ENCODE data around the gene ARID3A. TPM values are rescaled to one million over a fixed set of nuclear protein-coding genes. Genes with fewer than 3 reads are reported as not detected.

The ARID3A gene
- total RNA-seq, 1 donor from 2014 or later = 106 TPM

DNA sequence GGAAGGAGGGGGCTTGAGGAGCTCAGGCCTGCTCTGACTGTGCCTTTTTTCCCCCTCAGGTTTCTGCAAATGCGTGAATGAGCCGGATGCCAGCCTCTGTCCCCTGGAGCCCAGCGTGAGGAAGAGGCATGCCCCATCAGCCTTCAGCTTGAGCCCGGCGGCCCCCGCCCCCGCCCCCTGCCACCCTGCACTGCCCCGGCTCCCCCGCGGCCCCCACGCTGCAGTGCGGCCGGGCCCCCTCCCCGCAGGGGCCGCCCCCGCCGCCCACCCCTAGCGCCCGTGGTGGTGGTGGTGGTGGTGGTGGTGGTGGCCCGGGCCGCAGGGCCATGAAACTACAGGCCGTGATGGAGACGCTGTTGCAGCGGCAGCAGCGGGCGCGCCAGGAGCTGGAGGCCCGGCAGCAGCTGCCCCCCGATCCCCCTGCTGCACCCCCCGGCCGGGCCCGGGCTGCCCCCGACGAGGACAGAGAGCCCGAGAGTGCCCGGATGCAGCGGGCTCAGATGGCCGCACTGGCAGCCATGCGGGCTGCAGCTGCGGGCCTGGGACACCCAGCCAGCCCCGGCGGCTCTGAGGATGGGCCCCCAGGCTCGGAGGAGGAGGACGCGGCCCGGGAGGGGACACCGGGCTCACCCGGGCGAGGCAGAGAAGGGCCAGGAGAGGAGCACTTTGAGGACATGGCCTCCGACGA lies 3.5 kb downstream of the ARID3A start:
- H3K36me3 Mint-ChIP-seq (ENCODE audit: low read depth, unreplicated experiment) = peaks cover 6% of the 10 kb centered on the region
- H3K9me3 Mint-ChIP-seq (ENCODE audit: unreplicated experiment) = no peaks in the 10 kb centered on the region
- Histone ChIP-seq H3K4me1 (ENCODE audit: insufficient read depth, low read length) (peaks cover 35% of the 10 kb centered on the region), H3K9me3 (ENCODE audit: insufficient read depth, low read depth, low read length) (no peaks in the 10 kb centered on the region), H2AFZ (ENCODE audit: low read depth, low read length) (no peak overlapping the region), H4K20me1 (ENCODE audit: insufficient read depth, low read length) (peaks cover 15% of the 10 kb centered on the region), H3K4me2 (ENCODE audit: low read length) (no peak overlapping the region), H3K27me3 (ENCODE audit: insufficient read depth, low read length) (no peaks in the 10 kb centered on the region), H3K27ac (ENCODE audit: low read depth, low read length) (no peak overlapping the region), H3K79me2 (ENCODE audit: insufficient read depth, low read length) (peaks cover 44% of the 10 kb centered on the region), H3K9ac (ENCODE audit: low read length) (no peak overlapping the region), H3K36me3 (ENCODE audit: insufficient read depth, low read length) (no peaks in the 10 kb centered on the region), H3K4me3 (ENCODE audit: insufficient read depth, low read depth, low read length) (no peak overlapping the region)
- H3K4me1 Mint-ChIP-seq (ENCODE audit: low read depth, unreplicated experiment) = peaks cover 7% of the 10 kb centered on the region
- no peak overlapping the region for H3K4me3 Mint-ChIP-seq (ENCODE audit: unreplicated experiment)
- H3K27ac Mint-ChIP-seq (ENCODE audit: unreplicated experiment) = no peak overlapping the region
- no peaks in the 10 kb centered on the region for H3K27me3 Mint-ChIP-seq (ENCODE audit: low read depth, unreplicated experiment)
- no peak for FAIRE-seq
- DNase-seq (ENCODE audit: low read depth) = no peak
- TF ChIP-seq EZH2 (IDR thresholded peaks at IDR 0.05; ENCODE audit: insufficient read depth, low read length) = no peak
- TF ChIP-seq, protein P1, sequence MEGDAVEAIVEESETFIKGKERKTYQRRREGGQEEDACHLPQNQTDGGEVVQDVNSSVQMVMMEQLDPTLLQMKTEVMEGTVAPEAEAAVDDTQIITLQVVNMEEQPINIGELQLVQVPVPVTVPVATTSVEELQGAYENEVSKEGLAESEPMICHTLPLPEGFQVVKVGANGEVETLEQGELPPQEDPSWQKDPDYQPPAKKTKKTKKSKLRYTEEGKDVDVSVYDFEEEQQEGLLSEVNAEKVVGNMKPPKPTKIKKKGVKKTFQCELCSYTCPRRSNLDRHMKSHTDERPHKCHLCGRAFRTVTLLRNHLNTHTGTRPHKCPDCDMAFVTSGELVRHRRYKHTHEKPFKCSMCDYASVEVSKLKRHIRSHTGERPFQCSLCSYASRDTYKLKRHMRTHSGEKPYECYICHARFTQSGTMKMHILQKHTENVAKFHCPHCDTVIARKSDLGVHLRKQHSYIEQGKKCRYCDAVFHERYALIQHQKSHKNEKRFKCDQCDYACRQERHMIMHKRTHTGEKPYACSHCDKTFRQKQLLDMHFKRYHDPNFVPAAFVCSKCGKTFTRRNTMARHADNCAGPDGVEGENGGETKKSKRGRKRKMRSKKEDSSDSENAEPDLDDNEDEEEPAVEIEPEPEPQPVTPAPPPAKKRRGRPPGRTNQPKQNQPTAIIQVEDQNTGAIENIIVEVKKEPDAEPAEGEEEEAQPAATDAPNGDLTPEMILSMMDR (IDR thresholded peaks at IDR 0.05; ENCODE audit: insufficient read depth, low read depth, low read length) = no peak

DNA sequence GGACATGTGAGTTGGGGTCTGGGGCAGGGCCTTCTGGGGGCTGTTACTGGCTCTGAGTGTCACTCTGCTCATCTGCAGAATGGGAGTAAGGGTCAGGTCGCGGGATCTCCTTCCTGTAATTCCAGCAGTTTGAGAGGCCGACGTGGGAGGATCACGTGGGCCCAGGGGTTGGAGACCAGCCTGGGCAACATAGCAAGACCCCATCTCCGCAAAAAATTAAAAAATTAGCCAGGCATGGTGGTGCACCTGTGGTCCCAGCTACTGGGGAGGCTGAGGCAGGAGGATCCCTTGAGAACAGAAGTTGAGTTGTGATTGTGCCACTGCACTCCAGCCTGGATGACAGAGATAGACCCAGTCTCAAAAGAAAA lies 4.0 kb downstream of the ARID3A start:
- Mint-ChIP-seq H3K27ac (ENCODE audit: unreplicated experiment) (no peak overlapping the region), H3K9me3 (ENCODE audit: unreplicated experiment) (no peaks in the 10 kb centered on the region), H3K4me1 (ENCODE audit: low read depth, unreplicated experiment) (peaks cover 7% of the 10 kb centered on the region), H3K4me3 (ENCODE audit: unreplicated experiment) (no peak overlapping the region), H3K27me3 (ENCODE audit: low read depth, unreplicated experiment) (no peaks in the 10 kb centered on the region), H3K36me3 (ENCODE audit: low read depth, unreplicated experiment) (peaks cover 6% of the 10 kb centered on the region)
- H3K4me2 ChIP-seq (ENCODE audit: low read length) = no peak overlapping the region
- FAIRE-seq (no peak), DNase-seq (ENCODE audit: low read depth) (no peak)
- H3K9ac ChIP-seq (ENCODE audit: low read length) = no peak overlapping the region
- H3K27me3 ChIP-seq (ENCODE audit: insufficient read depth, low read length) = no peaks in the 10 kb centered on the region
- peaks cover 15% of the 10 kb centered on the region for H4K20me1 ChIP-seq (ENCODE audit: insufficient read depth, low read length)
- H3K4me1 ChIP-seq (ENCODE audit: insufficient read depth, low read length) = peaks cover 36% of the 10 kb centered on the region
- H3K27ac ChIP-seq (ENCODE audit: low read depth, low read length) = no peak overlapping the region
- no peaks in the 10 kb centered on the region for H3K36me3 ChIP-seq (ENCODE audit: insufficient read depth, low read length)
- no peaks in the 10 kb centered on the region for H3K9me3 ChIP-seq (ENCODE audit: insufficient read depth, low read depth, low read length)
- no peak for TF ChIP-seq EZH2 (IDR thresholded peaks at IDR 0.05; ENCODE audit: insufficient read depth, low read length)
- TF ChIP-seq, protein P1 (IDR thresholded peaks at IDR 0.05; ENCODE audit: insufficient read depth, low read depth, low read length) = no peak
- peaks cover 47% of the 10 kb centered on the region for H3K79me2 ChIP-seq (ENCODE audit: insufficient read depth, low read length)
- no peak overlapping the region for H2AFZ ChIP-seq (ENCODE audit: low read depth, low read length)
- H3K4me3 ChIP-seq (ENCODE audit: insufficient read depth, low read depth, low read length) = no peak overlapping the region

Measured in astrocyte (in vitro differentiated cells and primary cell).